Peyer's patch (tissue), 4 donors: ENCODE measurements around the gene MUC3A. TPM values are rescaled to one million over a fixed set of nuclear protein-coding genes. Genes with fewer than 3 reads are reported as not detected.

Source experiments
- DNase-seq, 3 donors: peaks; one replicate each; pipeline ENCODE4 v3.0.0-alpha.2; 2017 to 2019
- H3K27ac ChIP-seq, 4 donors: fragments of 200-600 bp; sonication (generic); one replicate each; pipeline ENCODE4 v1.5.1; 2016 to 2019
- H3K27me3 ChIP-seq, 2 donors: fragments of 200-600 bp; sonication (generic); one replicate each; pipeline ENCODE4 v1.5.1; 2019
- H3K36me3 ChIP-seq, 3 donors: fragments of 200-600 bp; sonication (generic); one replicate each; pipeline ENCODE4 v1.5.1; 2016 to 2019
- H3K4me1 ChIP-seq, 4 donors: fragments of 200-600 bp; sonication (generic); one replicate each; pipeline ENCODE4 v1.5.1; 2016 to 2019
- H3K4me3 ChIP-seq, 4 donors: fragments of 200-600 bp; sonication (generic); 1 replicate in 3 of 4; 2 replicates in 1 of 4; pipeline ENCODE4 v1.5.1; 2016 to 2019; ENCODE audit warnings: mild to moderate bottlenecking in 1 of 4
- H3K9me3 ChIP-seq, 4 donors: fragments of 200-600 bp; sonication (generic); one replicate each; pipeline ENCODE4 v1.5.1; 2016 to 2019; ENCODE audit warnings: mild to moderate bottlenecking in 1 of 4
- POLR2A ChIP-seq, 2 donors: fragments of 450-650 bp; IDR thresholded peaks; one replicate each; pipeline ENCODE4 v1.5.1; 2017; ENCODE audit warnings: antibody characterized with exemption in 2 of 2, mild to moderate bottlenecking in 2 of 2, moderate library complexity in 2 of 2
- total RNA-seq, 4 donors: library from RNA; depleted of rRNA; stranded (reverse); fragments of >200 nt; gene quantifications; one replicate each; pipeline ENCODE4 v1.1.0, GENCODE V29; 2016
- TF ChIP-seq, protein P1 (sequence below), 6 experiments: fragments of 450-650 bp in 4 of 6; fragments of 200-600 bp in 2 of 6; sonication (generic) in 1 of 6; IDR thresholded peaks; one replicate each; pipeline ENCODE4 v1.5.1; 2017 to 2019; ENCODE audit warnings: antibody characterized with exemption in 6 of 6, mild to moderate bottlenecking in 3 of 6, moderate library complexity in 1 of 6

MUC3A gene
- total RNA-seq, 4 donors from 2014 or later, result 85.8 to 694 (median 395) TPM

DNA sequence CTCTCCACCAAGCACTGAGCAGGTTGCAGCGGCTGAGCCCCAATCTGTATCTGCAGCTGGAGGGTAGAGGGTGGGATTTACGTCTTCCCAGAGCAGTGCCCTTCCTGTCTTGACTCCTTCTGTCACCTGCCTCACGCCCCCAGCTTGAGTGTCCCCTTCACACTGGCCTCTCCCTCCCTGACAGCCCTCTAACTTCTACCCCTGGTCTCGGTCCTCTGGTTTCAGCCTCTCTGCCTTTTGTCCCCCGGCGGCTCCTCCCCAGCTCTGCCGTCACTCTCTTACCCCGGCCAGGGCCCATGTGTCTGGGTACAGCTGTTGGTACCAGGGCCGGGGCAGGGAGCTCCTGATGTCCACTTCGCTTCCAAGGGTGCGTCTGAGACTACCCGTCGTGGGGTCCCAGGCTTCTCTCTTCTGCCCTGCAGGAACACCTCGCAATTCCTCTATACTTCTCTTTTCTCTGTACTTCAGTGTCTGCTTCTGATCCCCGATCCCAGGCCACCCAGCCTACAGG, 654 bp downstream of the MUC3A start:
- no peaks in the 10 kb centered on the region for H3K27me3 ChIP-seq
- no peaks in the 10 kb centered on the region for H3K4me1 ChIP-seq
- H3K27ac ChIP-seq, result peak overlapping the region in 3 of 4 donors; percentile 77 to 96 (median 88)
- peaks cover 0 to 32% (median 0%) of the 10 kb centered on the region in 3 donors for H3K36me3 ChIP-seq
- peak in 2 of 3 donors; percentile 58 to 72 for DNase-seq
- no peaks in the 10 kb centered on the region for H3K9me3 ChIP-seq
- TF ChIP-seq, protein P1, sequence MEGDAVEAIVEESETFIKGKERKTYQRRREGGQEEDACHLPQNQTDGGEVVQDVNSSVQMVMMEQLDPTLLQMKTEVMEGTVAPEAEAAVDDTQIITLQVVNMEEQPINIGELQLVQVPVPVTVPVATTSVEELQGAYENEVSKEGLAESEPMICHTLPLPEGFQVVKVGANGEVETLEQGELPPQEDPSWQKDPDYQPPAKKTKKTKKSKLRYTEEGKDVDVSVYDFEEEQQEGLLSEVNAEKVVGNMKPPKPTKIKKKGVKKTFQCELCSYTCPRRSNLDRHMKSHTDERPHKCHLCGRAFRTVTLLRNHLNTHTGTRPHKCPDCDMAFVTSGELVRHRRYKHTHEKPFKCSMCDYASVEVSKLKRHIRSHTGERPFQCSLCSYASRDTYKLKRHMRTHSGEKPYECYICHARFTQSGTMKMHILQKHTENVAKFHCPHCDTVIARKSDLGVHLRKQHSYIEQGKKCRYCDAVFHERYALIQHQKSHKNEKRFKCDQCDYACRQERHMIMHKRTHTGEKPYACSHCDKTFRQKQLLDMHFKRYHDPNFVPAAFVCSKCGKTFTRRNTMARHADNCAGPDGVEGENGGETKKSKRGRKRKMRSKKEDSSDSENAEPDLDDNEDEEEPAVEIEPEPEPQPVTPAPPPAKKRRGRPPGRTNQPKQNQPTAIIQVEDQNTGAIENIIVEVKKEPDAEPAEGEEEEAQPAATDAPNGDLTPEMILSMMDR (IDR thresholded peaks at IDR 0.05), result peak in 1 of 6 experiments; percentile 25
- TF ChIP-seq POLR2A (IDR thresholded peaks at IDR 0.05), result no peak
- peak overlapping the region in 3 of 4 donors; percentile 38 to 79 (median 56) for H3K4me3 ChIP-seq

DNA sequence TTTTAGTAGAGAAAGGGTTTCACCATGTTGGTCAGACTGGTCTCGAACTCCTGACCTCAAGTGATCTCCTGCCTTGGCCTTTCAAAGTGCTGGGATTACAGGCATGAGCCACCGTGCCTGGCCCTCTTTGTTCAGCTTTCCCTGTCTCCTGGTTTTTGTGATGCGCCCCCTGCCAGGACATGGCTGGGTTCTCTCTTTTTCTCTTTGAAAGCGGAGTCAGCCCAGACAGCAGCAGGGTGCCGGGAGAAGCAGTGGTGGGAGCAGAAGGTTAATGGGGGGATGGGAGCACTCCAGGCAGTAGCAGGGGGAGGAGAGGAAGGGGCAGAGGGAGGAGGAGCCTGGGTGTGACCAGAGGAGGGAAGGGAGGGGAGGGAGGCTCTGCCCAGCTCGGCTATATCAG, 1.8 kb downstream of the MUC3A start:
- TF ChIP-seq POLR2A (IDR thresholded peaks at IDR 0.05), result no peak
- TF ChIP-seq, protein P1 (IDR thresholded peaks at IDR 0.05), result no peak
- H3K4me1 ChIP-seq, result no peaks in the 10 kb centered on the region
- DNase-seq, result peak in 1 of 3 donors; percentile 45
- H3K27ac ChIP-seq, result peak overlapping the region in 1 of 4 donors; percentile 23
- no peaks in the 10 kb centered on the region for H3K9me3 ChIP-seq
- peaks cover 0 to 38% (median 0%) of the 10 kb centered on the region in 3 donors for H3K36me3 ChIP-seq
- H3K27me3 ChIP-seq, result no peaks in the 10 kb centered on the region
- H3K4me3 ChIP-seq, result peak overlapping the region in 2 of 4 donors; percentile 56 to 79

DNA sequence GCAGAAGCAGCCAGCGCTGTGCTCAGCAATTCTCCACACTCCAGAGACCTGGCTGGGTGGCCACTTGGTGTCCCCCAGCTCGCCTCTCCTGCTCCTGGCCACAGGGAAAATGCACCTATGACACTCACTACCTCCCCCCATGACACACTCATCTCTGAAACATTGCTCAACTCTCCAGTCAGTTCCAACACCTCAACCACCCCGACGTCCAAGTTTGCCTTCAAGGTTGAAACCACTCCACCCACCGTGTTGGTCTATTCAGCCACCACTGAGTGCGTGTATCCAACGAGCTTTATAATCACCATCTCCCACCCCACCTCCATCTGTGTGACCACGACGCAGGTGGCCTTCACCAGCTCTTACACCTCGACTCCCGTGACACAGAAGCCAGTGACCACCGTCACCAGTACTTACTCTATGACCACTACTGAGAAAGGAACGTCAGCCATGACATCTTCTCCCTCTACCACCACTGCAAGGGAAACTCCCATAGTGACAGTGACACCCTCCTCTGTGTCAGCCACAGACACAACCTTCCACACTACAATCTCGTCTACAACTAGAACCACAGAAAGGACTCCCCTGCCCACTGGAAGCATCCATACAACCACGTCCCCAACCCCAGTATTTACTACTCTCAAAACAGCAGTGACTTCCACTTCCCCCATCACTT, 2.7 kb downstream of the MUC3A start:
- H3K9me3 ChIP-seq, result no peaks in the 10 kb centered on the region
- H3K27ac ChIP-seq, result peak overlapping the region in 1 of 4 donors; percentile 23
- DNase-seq, result no peak
- H3K4me3 ChIP-seq, result peak overlapping the region in 1 of 4 donors; percentile 79
- H3K27me3 ChIP-seq, result no peaks in the 10 kb centered on the region
- TF ChIP-seq, protein P1 (IDR thresholded peaks at IDR 0.05), result no peak
- TF ChIP-seq POLR2A (IDR thresholded peaks at IDR 0.05), result no peak
- H3K4me1 ChIP-seq, result no peaks in the 10 kb centered on the region
- H3K36me3 ChIP-seq, result peaks cover 0 to 38% (median 0%) of the 10 kb centered on the region in 3 donors

DNA sequence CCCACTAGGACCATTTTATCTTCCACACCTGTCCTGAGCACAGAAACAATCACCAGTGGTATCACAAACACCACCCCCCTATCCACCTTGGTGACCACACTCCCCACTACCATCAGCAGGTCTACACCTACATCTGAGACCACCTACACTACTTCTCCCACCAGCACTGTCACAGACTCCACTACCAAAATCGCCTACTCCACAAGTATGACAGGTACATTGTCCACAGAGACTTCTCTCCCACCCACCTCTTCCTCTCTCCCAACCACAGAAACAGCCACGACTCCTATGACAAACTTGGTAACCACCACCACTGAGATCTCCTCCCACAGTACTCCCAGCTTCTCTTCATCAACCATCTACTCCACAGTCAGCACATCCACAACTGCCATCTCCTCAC, 3.3 kb downstream of the MUC3A start:
- Histone ChIP-seq H3K27me3 (no peaks in the 10 kb centered on the region), H3K4me1 (no peaks in the 10 kb centered on the region), H3K27ac (no peak overlapping the region), H3K4me3 (no peak overlapping the region), H3K36me3 (peaks cover 0 to 42% (median 0%) of the 10 kb centered on the region in 3 donors), H3K9me3 (no peaks in the 10 kb centered on the region)
- no peak for TF ChIP-seq POLR2A (IDR thresholded peaks at IDR 0.05)
- TF ChIP-seq, protein P1 (IDR thresholded peaks at IDR 0.05), result no peak
- DNase-seq, result no peak

DNA sequence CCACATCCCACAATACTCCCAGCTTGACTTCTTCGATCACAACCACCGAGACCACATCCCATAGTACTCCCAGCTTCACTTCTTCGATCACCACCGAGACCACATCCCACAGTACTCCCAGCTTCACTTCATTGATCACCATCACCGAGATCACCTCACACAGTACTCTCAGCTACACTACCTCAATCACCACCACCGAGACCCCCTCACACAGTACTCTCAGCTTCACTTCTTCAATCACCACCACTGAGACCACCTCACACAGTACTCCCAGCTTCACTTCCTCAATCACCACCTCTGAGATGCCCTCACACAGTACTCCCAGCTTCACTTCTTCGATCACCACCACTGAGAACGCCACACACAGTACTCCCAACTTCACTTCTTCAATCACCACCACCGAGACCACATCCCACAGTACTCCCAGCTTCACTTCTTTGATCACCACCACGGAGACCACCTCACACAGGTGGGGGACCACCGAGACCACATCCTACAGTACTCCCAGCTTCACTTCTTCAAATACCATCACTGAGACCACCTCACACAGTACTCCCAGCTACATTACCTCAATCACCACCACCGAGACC, 8.6 kb downstream of the MUC3A start:
- H3K36me3 ChIP-seq, result peaks cover 0 to 53% (median 0%) of the 10 kb centered on the region in 3 donors
- no peak overlapping the region for H3K4me3 ChIP-seq
- no peak overlapping the region for H3K27ac ChIP-seq
- no peaks in the 10 kb centered on the region for H3K9me3 ChIP-seq
- TF ChIP-seq POLR2A (IDR thresholded peaks at IDR 0.05), result no peak
- TF ChIP-seq, protein P1 (IDR thresholded peaks at IDR 0.05), result no peak
- H3K4me1 ChIP-seq, result no peaks in the 10 kb centered on the region
- no peak for DNase-seq
- H3K27me3 ChIP-seq, result no peaks in the 10 kb centered on the region
